ENCODE results near the gene LRRC74B. TPM values are rescaled to one million over a fixed set of nuclear protein-coding genes. Genes with fewer than 3 reads are reported as not detected.

Gene LRRC74B
- total RNA-seq, 1 donor from 2014 or later: not detected

DNA sequence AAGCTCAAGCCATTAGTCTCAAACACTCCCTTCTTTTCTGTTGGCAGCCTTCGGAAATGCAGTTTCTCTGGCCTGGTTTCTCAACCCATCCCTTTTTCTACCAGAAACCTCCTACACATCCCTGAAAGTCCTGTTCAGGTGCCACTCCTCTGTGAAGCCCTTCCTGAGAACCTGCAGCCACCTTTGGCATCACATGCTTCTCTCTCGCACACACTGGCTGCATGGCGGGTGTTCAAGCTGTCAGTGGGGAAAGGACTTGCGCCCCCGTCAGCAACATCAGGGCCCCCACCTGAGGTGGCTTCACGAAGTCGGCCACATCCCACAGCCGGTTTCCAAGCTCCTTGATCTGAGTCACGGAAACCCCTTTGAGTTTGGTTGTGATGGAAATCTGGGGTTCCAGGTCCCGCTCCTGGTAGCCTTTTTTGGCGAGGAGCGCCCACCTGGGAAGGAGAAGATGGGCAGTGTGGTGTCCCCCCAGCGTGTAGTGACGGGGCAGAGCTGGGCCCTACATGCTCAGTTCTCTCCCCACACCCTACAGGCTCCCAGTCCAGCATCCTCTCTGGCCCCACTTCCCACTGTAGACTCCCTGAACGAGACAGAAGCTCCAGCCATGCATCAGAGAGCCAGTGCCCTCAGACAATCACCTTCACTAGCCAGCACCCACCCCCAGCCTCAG lies 1.7 kb upstream of the LRRC74B start:
- no peaks in the 10 kb centered on the region for H3K79me2 ChIP-seq (ENCODE audit: insufficient read depth, low read length)
- Mint-ChIP-seq H3K27me3 (ENCODE audit: low read depth, unreplicated experiment) (peaks cover 11% of the 10 kb centered on the region), H3K4me1 (ENCODE audit: low read depth, unreplicated experiment) (peaks cover 29% of the 10 kb centered on the region), H3K4me3 (ENCODE audit: unreplicated experiment) (no peak overlapping the region), H3K9me3 (ENCODE audit: unreplicated experiment) (no peaks in the 10 kb centered on the region), H3K27ac (ENCODE audit: unreplicated experiment) (peak overlapping the region; percentile 47), H3K36me3 (ENCODE audit: low read depth, unreplicated experiment) (peaks cover 2% of the 10 kb centered on the region)
- H3K4me1 ChIP-seq (ENCODE audit: insufficient read depth, low read length): peaks cover 30% of the 10 kb centered on the region
- no peaks in the 10 kb centered on the region for H3K27me3 ChIP-seq (ENCODE audit: insufficient read depth, low read length)
- DNase-seq (ENCODE audit: low read depth) (no peak), FAIRE-seq (no peak)
- H3K9me3 ChIP-seq (ENCODE audit: insufficient read depth, low read depth, low read length): no peaks in the 10 kb centered on the region
- no peak overlapping the region for H2AFZ ChIP-seq (ENCODE audit: low read depth, low read length)
- no peaks in the 10 kb centered on the region for H3K36me3 ChIP-seq (ENCODE audit: insufficient read depth, low read length)
- H3K9ac ChIP-seq (ENCODE audit: low read length): peak overlapping the region; percentile 31
- TF ChIP-seq, protein P1, sequence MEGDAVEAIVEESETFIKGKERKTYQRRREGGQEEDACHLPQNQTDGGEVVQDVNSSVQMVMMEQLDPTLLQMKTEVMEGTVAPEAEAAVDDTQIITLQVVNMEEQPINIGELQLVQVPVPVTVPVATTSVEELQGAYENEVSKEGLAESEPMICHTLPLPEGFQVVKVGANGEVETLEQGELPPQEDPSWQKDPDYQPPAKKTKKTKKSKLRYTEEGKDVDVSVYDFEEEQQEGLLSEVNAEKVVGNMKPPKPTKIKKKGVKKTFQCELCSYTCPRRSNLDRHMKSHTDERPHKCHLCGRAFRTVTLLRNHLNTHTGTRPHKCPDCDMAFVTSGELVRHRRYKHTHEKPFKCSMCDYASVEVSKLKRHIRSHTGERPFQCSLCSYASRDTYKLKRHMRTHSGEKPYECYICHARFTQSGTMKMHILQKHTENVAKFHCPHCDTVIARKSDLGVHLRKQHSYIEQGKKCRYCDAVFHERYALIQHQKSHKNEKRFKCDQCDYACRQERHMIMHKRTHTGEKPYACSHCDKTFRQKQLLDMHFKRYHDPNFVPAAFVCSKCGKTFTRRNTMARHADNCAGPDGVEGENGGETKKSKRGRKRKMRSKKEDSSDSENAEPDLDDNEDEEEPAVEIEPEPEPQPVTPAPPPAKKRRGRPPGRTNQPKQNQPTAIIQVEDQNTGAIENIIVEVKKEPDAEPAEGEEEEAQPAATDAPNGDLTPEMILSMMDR (IDR thresholded peaks at IDR 0.05; ENCODE audit: insufficient read depth, low read depth, low read length): no peak
- no peak for TF ChIP-seq EZH2 (IDR thresholded peaks at IDR 0.05; ENCODE audit: insufficient read depth, low read length)
- peak overlapping the region; percentile 26 for H3K27ac ChIP-seq (ENCODE audit: low read depth, low read length)
- H3K4me2 ChIP-seq (ENCODE audit: low read length): peak overlapping the region; percentile 95
- no peaks in the 10 kb centered on the region for H4K20me1 ChIP-seq (ENCODE audit: insufficient read depth, low read length)
- H3K4me3 ChIP-seq (ENCODE audit: insufficient read depth, low read depth, low read length): no peak overlapping the region

DNA sequence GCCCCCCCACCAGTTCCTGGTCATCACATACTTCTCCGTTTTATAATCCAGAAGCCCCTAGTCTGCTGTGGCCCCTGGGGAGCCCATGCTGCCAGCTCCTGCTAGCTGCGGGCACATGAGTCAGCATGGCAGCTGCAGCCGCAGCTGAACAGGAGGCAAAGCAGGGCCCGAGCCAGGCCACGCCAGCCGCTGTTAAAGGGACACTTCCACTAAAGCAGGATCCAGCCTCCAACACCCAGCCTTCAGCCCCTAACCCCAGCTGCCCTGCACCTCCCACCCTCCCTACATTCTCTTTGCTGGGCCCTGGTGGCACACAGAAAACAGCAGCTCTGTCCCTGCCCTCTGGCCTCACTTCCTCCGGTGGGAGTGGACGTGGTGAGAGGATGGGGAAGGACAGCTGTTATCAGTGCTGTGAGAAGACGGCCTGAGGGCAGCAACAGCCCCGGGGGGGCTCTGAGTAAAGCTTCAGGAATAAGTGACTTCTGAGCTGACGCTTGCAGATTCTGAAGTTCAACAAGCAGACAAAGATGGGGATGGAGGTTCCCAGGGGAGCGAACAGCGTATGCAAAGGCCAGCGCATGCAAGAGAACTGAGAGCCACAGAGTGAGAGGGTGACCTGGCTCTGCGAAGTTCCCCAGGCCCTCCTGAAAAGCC lies 688 bp upstream of the LRRC74B start:
- no peak for TF ChIP-seq EZH2 (IDR thresholded peaks at IDR 0.05; ENCODE audit: insufficient read depth, low read length)
- H3K9me3 ChIP-seq (ENCODE audit: insufficient read depth, low read depth, low read length): no peaks in the 10 kb centered on the region
- H3K79me2 ChIP-seq (ENCODE audit: insufficient read depth, low read length): no peaks in the 10 kb centered on the region
- peaks cover 2% of the 10 kb centered on the region for H3K36me3 Mint-ChIP-seq (ENCODE audit: low read depth, unreplicated experiment)
- H3K9me3 Mint-ChIP-seq (ENCODE audit: unreplicated experiment): no peaks in the 10 kb centered on the region
- H3K4me1 Mint-ChIP-seq (ENCODE audit: low read depth, unreplicated experiment): peaks cover 25% of the 10 kb centered on the region
- H3K9ac ChIP-seq (ENCODE audit: low read length): peak overlapping the region; percentile 80
- H3K27ac ChIP-seq (ENCODE audit: low read depth, low read length): peak overlapping the region; percentile 80
- H2AFZ ChIP-seq (ENCODE audit: low read depth, low read length): peak overlapping the region; percentile 85
- H3K27ac Mint-ChIP-seq (ENCODE audit: unreplicated experiment): peak overlapping the region; percentile 95
- H3K4me1 ChIP-seq (ENCODE audit: insufficient read depth, low read length): peaks cover 29% of the 10 kb centered on the region
- H3K4me2 ChIP-seq (ENCODE audit: low read length): peak overlapping the region; percentile 95
- H3K27me3 ChIP-seq (ENCODE audit: insufficient read depth, low read length): no peaks in the 10 kb centered on the region
- peak overlapping the region; percentile 49 for H3K4me3 ChIP-seq (ENCODE audit: insufficient read depth, low read depth, low read length)
- DNase-seq (ENCODE audit: low read depth) (peak; percentile 51), FAIRE-seq (no peak)
- no peaks in the 10 kb centered on the region for H4K20me1 ChIP-seq (ENCODE audit: insufficient read depth, low read length)
- H3K4me3 Mint-ChIP-seq (ENCODE audit: unreplicated experiment): peak overlapping the region; percentile 96
- H3K27me3 Mint-ChIP-seq (ENCODE audit: low read depth, unreplicated experiment): peaks cover 13% of the 10 kb centered on the region
- H3K36me3 ChIP-seq (ENCODE audit: insufficient read depth, low read length): no peaks in the 10 kb centered on the region

DNA sequence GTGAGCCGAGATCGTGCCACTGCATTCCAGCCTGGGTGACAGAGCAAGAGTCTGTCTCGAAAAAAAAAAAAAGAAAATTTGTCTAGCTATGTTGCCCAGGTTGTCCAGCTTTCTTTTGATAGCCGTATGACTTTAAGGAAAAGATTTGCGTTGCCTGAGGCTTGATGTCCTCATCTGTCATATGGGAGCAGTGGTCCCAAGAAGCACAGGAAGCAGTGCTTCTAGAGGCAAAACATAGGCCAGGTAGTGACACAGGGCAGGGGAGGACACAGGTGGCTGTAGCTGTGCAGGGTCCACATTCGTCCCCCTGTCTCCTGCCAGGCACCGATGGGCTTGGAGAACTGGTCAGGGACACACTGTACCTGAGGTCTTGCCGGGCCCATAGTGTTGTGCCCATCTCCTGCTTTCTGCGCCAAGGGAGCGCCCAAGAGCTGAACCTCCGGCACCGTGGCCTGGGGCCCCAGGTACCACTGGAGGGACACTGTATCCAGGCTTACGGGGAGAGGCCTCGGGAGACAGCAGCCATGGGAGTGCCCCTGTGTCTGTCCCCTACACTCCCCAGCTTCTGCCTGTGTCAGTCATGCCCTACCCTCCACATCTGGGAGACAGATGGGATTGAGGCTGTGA lies 1.4 kb downstream of the LRRC74B start:
- no peak overlapping the region for H3K4me2 ChIP-seq (ENCODE audit: low read length)
- no peaks in the 10 kb centered on the region for H3K9me3 Mint-ChIP-seq (ENCODE audit: unreplicated experiment)
- H3K27me3 ChIP-seq (ENCODE audit: insufficient read depth, low read length): no peaks in the 10 kb centered on the region
- no peaks in the 10 kb centered on the region for H3K36me3 ChIP-seq (ENCODE audit: insufficient read depth, low read length)
- no peaks in the 10 kb centered on the region for H4K20me1 ChIP-seq (ENCODE audit: insufficient read depth, low read length)
- DNase-seq (ENCODE audit: low read depth): no peak
- peaks cover 2% of the 10 kb centered on the region for H3K36me3 Mint-ChIP-seq (ENCODE audit: low read depth, unreplicated experiment)
- no peak overlapping the region for H3K27ac Mint-ChIP-seq (ENCODE audit: unreplicated experiment)
- no peak overlapping the region for H3K9ac ChIP-seq (ENCODE audit: low read length)
- H3K4me3 Mint-ChIP-seq (ENCODE audit: unreplicated experiment): no peak overlapping the region
- H3K4me1 Mint-ChIP-seq (ENCODE audit: low read depth, unreplicated experiment): peaks cover 26% of the 10 kb centered on the region
- peaks cover 33% of the 10 kb centered on the region for H3K4me1 ChIP-seq (ENCODE audit: insufficient read depth, low read length)
- no peak overlapping the region for H3K4me3 ChIP-seq (ENCODE audit: insufficient read depth, low read depth, low read length)
- FAIRE-seq: no peak
- H3K27ac ChIP-seq (ENCODE audit: low read depth, low read length): no peak overlapping the region
- H3K79me2 ChIP-seq (ENCODE audit: insufficient read depth, low read length): no peaks in the 10 kb centered on the region
- no peaks in the 10 kb centered on the region for H3K9me3 ChIP-seq (ENCODE audit: insufficient read depth, low read depth, low read length)
- H2AFZ ChIP-seq (ENCODE audit: low read depth, low read length): no peak overlapping the region
- no peak for TF ChIP-seq EZH2 (IDR thresholded peaks at IDR 0.05; ENCODE audit: insufficient read depth, low read length)
- TF ChIP-seq, protein P1 (IDR thresholded peaks at IDR 0.05; ENCODE audit: insufficient read depth, low read depth, low read length): no peak
- peaks cover 13% of the 10 kb centered on the region for H3K27me3 Mint-ChIP-seq (ENCODE audit: low read depth, unreplicated experiment)
